HUES64 (cell line): ENCODE results near the gene BRIX1.
"Not testable (repeated sequence)": the region's sequence is repeated elsewhere in the genome, so short reads cannot be mapped to it uniquely, and the experiment has no call there.

Experiments
- H3K27ac ChIP-seq: 2 replicates; pipeline ENCODE4 v1.7.0; 2013; ENCODE audit warnings: low read depth, low read length, inconsistent platforms
- H3K27me3 ChIP-seq: 2 replicates; pipeline ENCODE4 v1.6.1; 2013; ENCODE audit warnings: mild to moderate bottlenecking, low read length; ENCODE audit not compliant: insufficient read depth
- H3K36me3 ChIP-seq: 2 replicates; pipeline ENCODE4 v1.6.1; 2013; ENCODE audit warnings: mild to moderate bottlenecking, low read length; ENCODE audit not compliant: insufficient read depth
- H3K4me1 ChIP-seq: 2 replicates; pipeline ENCODE4 v1.6.1; 2013; ENCODE audit warnings: mild to moderate bottlenecking, low read length, moderate library complexity; ENCODE audit not compliant: insufficient read depth
- H3K4me3 ChIP-seq: 2 replicates; pipeline ENCODE4 v1.5.1; 2013; ENCODE audit warnings: mild to moderate bottlenecking, low read length, moderate library complexity
- H3K9ac ChIP-seq: 2 replicates; pipeline ENCODE4 v1.6.1; 2013; ENCODE audit warnings: mild to moderate bottlenecking, low read depth, low read length
- H3K9me3 ChIP-seq: 2 replicates; pipeline ENCODE4 v1.6.1; 2013; ENCODE audit warnings: low read depth, low read length; ENCODE audit not compliant: insufficient read depth
- WGBS: fragments of 150-250, 120-280 bp; methylation state at CpG from one replicate; pipeline ENCODE4 v1.1.7; 2013; ENCODE audit warnings: missing lambda C conversion rate; 5-methylcytosine and 5-hydroxymethylcytosine counted together

The BRIX1 gene

DNA sequence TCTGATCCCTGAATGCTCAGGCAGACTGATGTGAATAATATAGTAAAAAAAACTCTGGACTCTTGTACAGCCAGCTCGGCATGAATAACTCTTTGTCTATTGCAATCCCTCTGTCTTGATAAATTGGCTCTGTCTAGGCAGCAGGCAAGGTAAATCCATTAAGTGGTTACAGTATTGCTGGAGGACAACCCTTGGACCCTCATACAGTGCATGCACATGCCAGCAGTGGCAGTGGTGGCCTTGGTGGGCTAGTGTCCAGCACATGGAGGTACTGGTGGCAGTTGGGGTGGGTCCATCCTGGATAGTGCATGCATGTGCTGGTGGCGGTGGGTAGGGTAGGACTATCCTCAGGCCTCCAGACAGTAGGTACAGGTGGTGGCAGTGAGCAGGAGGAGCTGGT, 52.7 kb downstream of the BRIX1 start:
- Histone ChIP-seq H3K36me3 (no peaks in the 10 kb centered on the region; the same call in 1 of the 2 replicates), H3K4me3 (no peak overlapping the region), H3K27ac (no peak overlapping the region), H3K9me3 (0 out of 2 replicates have a peak, but pooled peaks cover 9% of the 10 kb centered on the region), H3K27me3 (no peaks in the 10 kb centered on the region), H3K4me1 (no peaks in the 10 kb centered on the region), H3K9ac (no peak overlapping the region)
- 93% methylated on average over 2 of the region's 2 CpGs for WGBS

GRCh38 chr5:34970552-34970951, 55.0 kb downstream of the BRIX1 start:
- H3K27me3 ChIP-seq = no peaks in the 10 kb centered on the region
- no peaks in the 10 kb centered on the region for H3K4me1 ChIP-seq
- 92% methylated on average over 1 of the region's 1 CpG for WGBS
- H3K36me3 ChIP-seq = no peaks in the 10 kb centered on the region; the same call in 1 of the 2 replicates
- H3K9ac ChIP-seq = no peak overlapping the region
- H3K27ac ChIP-seq = no peak overlapping the region
- no peak overlapping the region for H3K4me3 ChIP-seq
- 0 out of 2 replicates have a peak, but pooled peaks cover 5% of the 10 kb centered on the region for H3K9me3 ChIP-seq

GRCh38 chr5:34971655-34972054, 56.1 kb downstream of the BRIX1 start:
- 100% methylated on average over 1 of the region's 4 CpGs for WGBS
- not testable (repeated sequence) for H3K9me3 ChIP-seq, H3K27me3 ChIP-seq, H3K27ac ChIP-seq, H3K4me3 ChIP-seq, H3K4me1 ChIP-seq, H3K36me3 ChIP-seq, H3K9ac ChIP-seq
